ENCODE data around the gene TUG1. TPM values are rescaled to one million over a fixed set of nuclear protein-coding genes. Genes with fewer than 3 reads are reported as not detected.

TUG1 gene
- polyA plus RNA-seq, 2 donors = 24.7 to 25.6 TPM

- no peaks in the 10 kb centered on the region for H3K36me3 ChIP-seq (ENCODE audit: control insufficient read depth in 2 of 2, insufficient read depth in 2 of 2, low read length in 1 of 2)
- no peak overlapping the region for H3K4me3 ChIP-seq (ENCODE audit: low read depth in 1 of 2, low read length in 2 of 2)
- H3K9me3 ChIP-seq (ENCODE audit: control insufficient read depth in 2 of 2, insufficient read depth in 1 of 2, low read depth in 1 of 2, low read length in 1 of 2) = no peaks in the 10 kb centered on the region
- 75 to 86% methylated on average over 5 of the region's 5 CpGs for WGBS, 2 donors
- no peaks in the 10 kb centered on the region for H3K27me3 ChIP-seq (ENCODE audit: control insufficient read depth in 1 of 2, insufficient read depth in 2 of 2, low read length in 2 of 2)
- no peaks in the 10 kb centered on the region for H3K4me1 ChIP-seq (ENCODE audit: control insufficient read depth in 2 of 2, insufficient read depth in 2 of 2, low read length in 1 of 2)
- H3K27ac ChIP-seq (ENCODE audit: low read depth in 2 of 2, low read length in 1 of 2) = no peak overlapping the region
Measured at GRCh38 chr22:31022516-31022915, 53.5 kb downstream of the TUG1 start.

Other genes with a start within 250 kb of the TUG1 start
- gene MORC2, start 491 bp upstream of the TUG1 start, polyA plus RNA-seq = 10 to 100 TPM in 1 of 2 donors, 1 to 10 TPM in 1; 8.4 to 19.3 TPM
- 100 to 1,000 TPM; 100 to 103 TPM for gene SMTN, start 112.1 kb downstream of the TUG1 start, polyA plus RNA-seq
- gene SELENOM, start 138.3 kb downstream of the TUG1 start, polyA plus RNA-seq = 100 to 1,000 TPM in 1 of 2 donors, 10 to 100 TPM in 1; 41.1 to 127 TPM
- 1 to 10 TPM; 1.6 to 3.3 TPM for gene INPP5J, start 153.7 kb downstream of the TUG1 start, polyA plus RNA-seq
- gene PLA2G3, start 171.2 kb downstream of the TUG1 start, polyA plus RNA-seq = 10 to 100 TPM in 1 of 2 donors, 1 to 10 TPM in 1; 5.3 to 13.1 TPM
- gene RNF185, start 190.9 kb downstream of the TUG1 start, polyA plus RNA-seq = 10 to 100 TPM; 14.4 to 22.4 TPM
- gene LIMK2, start 243.0 kb downstream of the TUG1 start, polyA plus RNA-seq = 10 to 100 TPM; 43.5 to 57.4 TPM